Fibroblast of lung (primary cell): Measurements from ENCODE around the gene MACROD2.

Experiments used
- CTCF ChIP-seq, 2 donors: IDR thresholded peaks in 1 of 2; conservative IDR thresholded peaks in 1 of 2; 1 replicate in 1 of 2; 2 replicates in 1 of 2; pipeline ENCODE4 v1.5.1; 2011 to 2012; ENCODE audit warnings: low read length in 2 of 2, control low read depth in 1 of 2, inconsistent platforms in 1 of 2, low read depth in 1 of 2, mild to moderate bottlenecking in 1 of 2
- EZH2 ChIP-seq: IDR thresholded peaks from 2 replicates; pipeline ENCODE4 v1.5.1; 2012; ENCODE audit warnings: low read length, control low read depth, mild to moderate bottlenecking; ENCODE audit errors: missing control alignments

DNA sequence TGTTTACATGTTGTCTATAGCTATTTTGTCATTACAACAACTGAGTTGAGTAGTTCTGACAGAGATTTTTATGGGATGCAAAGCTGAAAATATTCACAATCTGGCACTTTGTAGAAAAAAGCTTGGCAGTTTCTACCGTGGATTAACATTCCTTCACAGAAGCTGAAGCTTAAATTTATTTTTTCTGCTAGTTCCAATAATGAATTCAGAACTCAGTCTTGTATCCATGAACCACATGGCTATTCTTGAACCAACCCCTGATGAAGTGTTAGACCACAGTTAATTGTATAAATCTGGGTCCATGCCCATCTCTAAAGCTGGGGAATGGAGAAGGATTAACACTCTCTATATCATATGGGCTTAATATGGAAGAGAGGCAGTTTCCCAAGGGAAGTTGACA, 1085.9 kb downstream of the MACROD2 start:
- TF ChIP-seq CTCF (conservative IDR thresholded peaks at IDR 0.05 in 1 of 2, IDR thresholded peaks at IDR 0.05 in 1 of 2; ENCODE audit: low read depth in 1 of 2, low read length in 2 of 2) (no peak), EZH2 (no peak)
